Measurements from ENCODE around the gene PDGFRB.

GRCh38 chr5:150085950-150086715, 69.5 kb downstream of the PDGFRB start, which contains the start of gene CSF1R:
- no peak for TF ChIP-seq CTCF (IDR thresholded peaks at IDR 0.05)
- TF ChIP-seq POLR2A (IDR thresholded peaks at IDR 0.05), result peak in 1 of 3 donors; percentile 52

All from body of pancreas (tissue), 4 donors.